Epithelial cell of proximal tubule (primary cell): ENCODE results near the gene GTF2A1L. TPM values are rescaled to one million over a fixed set of nuclear protein-coding genes. Genes with fewer than 3 reads are reported as not detected.

ENCODE experiments used
- DNase-seq: peaks from one replicate; pipeline ENCODE4 v3.0.0-alpha.2; 2011; ENCODE audit warnings: low read depth
- H3K4me3 ChIP-seq: 2 replicates; pipeline ENCODE4 v1.5.1; 2011; ENCODE audit warnings: low read depth, mild to moderate bottlenecking, low read length
- total RNA-seq: library from RNA; depleted of rRNA; stranded (reverse); fragments of >200 nt; gene quantifications from 2 replicates; pipeline ENCODE4 v1.2.3, GENCODE V29; 2015
- TF ChIP-seq, protein P1 (sequence below): conservative IDR thresholded peaks from 2 replicates; pipeline ENCODE4 v1.5.1; 2012; ENCODE audit warnings: low read depth, mild to moderate bottlenecking, low read length

GTF2A1L gene
- total RNA-seq, 1 donor from 2014 or later, result not detected

DNA sequence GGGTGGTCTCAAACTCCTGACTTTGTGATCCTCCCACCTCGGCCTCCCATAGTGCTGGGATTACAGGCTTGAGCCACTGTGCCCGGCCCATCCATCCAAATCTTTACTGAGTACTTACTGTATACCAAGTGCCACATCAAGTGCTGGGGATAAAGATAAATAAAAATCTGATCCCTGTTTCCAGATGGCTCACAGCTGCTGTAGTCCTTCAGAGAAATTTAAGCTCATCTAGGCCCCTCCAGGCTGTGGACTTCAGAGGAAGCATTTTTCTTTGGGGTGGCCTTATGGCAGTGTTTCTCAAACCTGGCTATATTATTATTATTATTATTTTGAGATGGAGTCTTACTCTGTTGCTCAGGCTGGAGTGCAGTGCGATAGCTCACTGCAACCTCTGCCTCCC is 33.7 kb upstream of the GTF2A1L start:
- H3K4me3 ChIP-seq, result no peak overlapping the region
- TF ChIP-seq, protein P1, sequence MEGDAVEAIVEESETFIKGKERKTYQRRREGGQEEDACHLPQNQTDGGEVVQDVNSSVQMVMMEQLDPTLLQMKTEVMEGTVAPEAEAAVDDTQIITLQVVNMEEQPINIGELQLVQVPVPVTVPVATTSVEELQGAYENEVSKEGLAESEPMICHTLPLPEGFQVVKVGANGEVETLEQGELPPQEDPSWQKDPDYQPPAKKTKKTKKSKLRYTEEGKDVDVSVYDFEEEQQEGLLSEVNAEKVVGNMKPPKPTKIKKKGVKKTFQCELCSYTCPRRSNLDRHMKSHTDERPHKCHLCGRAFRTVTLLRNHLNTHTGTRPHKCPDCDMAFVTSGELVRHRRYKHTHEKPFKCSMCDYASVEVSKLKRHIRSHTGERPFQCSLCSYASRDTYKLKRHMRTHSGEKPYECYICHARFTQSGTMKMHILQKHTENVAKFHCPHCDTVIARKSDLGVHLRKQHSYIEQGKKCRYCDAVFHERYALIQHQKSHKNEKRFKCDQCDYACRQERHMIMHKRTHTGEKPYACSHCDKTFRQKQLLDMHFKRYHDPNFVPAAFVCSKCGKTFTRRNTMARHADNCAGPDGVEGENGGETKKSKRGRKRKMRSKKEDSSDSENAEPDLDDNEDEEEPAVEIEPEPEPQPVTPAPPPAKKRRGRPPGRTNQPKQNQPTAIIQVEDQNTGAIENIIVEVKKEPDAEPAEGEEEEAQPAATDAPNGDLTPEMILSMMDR, result no peak
- no peak for DNase-seq

DNA sequence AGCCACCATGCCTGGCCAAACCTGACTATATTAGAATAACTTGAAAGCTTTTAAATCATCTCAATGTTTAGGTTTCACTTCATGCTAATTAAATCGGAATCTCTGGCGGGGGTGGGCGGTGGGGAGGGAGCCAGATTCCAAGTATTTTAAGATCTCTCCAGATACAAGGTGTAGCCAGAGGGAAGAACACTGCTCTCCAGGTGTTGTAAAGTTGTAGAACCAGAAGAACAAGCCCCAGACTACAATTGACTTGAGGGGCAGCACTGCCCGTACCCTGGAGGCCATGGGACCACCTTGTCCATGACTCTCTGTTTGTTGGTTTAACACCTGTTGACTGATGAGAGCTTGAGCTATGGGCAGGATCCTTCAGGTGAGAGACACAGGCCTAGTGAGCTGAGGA is 33.1 kb upstream of the GTF2A1L start:
- no peak for DNase-seq
- no peak overlapping the region for H3K4me3 ChIP-seq
- TF ChIP-seq, protein P1, result no peak

DNA sequence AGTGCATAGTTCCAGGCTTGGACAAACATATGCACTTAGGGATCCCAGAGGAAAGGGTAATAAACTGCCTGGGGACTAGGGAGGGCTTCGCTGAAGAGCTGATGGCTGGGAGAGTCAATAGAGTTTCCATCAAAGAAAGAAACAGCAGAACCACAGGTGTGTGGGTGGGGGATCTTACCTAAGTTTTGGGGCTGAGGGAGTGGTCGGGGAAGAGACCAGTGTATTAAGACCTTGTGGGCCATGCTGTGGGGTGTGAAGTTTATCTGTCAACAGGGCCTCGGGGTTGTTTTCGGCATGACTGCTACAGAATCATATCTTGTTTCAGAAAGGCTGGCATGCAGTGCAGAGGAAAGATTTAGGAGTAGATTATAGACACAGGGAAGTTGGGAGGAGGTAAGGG is 31.2 kb upstream of the GTF2A1L start:
- no peak for DNase-seq
- TF ChIP-seq, protein P1, result no peak
- no peak overlapping the region for H3K4me3 ChIP-seq

DNA sequence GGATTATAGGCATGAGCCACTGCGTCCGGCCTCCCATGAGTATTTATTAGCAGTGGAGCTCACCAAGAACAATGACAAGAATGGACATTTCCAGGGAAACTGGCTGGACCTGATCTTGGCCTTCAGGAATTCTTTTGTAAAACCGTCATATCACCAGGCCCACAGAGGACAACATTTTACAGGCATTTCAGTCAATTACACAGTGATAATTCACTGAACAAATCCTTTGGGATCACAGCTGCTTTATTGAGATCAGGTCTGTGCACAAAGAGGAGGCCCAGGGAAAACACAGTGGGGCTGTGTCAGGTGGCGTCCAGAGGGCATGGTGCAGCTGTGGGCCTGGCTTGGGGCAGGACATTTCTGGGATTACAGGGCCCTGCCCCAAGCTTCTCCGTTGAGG is 30.1 kb upstream of the GTF2A1L start:
- no peak overlapping the region for H3K4me3 ChIP-seq
- TF ChIP-seq, protein P1, result no peak
- no peak for DNase-seq

DNA sequence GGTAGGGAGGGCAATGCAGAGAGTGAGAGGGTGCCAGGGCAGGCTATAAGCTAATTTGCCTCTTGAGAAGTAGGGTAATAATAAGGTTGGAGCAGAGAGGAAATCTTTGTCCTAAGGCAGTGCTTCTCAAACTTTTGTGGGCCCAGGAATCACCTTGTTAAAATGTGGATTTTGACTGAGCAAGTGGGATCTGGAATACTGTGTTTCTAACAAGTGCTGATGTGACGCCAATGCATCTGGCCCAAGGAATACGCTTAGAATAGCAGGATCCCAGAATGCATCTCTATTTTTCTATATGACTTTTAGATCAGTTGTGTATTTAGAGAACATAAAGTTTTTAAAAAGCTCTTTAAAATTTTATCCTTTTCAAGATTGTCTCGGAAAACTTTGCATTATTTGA is 29.7 kb upstream of the GTF2A1L start:
- TF ChIP-seq, protein P1, result no peak
- H3K4me3 ChIP-seq, result no peak overlapping the region
- no peak for DNase-seq

DNA sequence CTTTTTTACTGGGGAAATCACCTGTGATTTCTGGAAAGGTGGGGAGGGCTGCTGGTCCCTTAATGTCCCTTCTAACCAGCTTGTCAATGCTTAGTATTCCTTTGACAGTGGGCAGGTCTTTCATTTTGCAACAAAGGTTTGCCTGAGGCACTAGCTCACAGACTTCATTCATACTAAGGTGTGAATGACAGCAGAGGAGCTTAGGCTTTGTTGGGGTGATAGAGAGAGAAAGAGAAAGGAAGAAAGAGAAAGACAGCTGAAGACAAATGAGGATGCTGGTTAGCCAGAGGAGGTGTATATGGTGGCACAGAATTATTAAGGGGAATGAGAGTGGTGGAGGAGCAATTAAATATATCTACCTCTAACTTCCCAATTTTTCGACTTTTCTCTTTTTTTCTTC is 28.9 kb upstream of the GTF2A1L start:
- no peak for DNase-seq
- H3K4me3 ChIP-seq, result no peak overlapping the region
- TF ChIP-seq, protein P1, result no peak

DNA sequence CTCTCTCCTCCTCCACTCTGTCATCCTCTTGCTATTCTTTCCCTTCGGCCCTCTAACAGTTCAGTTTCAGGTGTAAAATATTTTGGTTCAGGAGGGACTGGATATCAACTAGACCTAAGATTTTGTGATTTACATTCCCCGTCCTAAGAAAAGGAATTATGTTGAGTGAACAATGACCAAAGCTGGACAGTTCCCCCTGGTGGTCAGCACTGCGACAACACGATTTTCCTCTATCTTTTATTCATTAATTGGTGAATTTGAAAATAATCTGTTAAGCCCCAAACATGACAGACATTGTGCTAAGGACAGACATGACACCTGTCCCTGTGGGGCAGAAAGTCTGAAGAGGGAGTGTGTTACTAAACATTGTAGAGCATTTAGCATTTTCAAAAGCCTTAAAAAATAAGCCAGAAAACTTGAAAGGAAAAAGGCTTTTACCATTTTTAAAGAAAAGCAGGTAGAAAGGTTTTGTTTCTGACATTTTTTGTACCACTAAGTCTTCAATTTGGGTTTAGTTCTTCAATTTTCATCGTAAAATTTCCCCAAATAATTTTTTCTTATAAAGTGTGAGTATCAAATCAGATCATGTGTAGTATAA is 28.4 kb upstream of the GTF2A1L start:
- no peak for DNase-seq
- TF ChIP-seq, protein P1, result peak; percentile 85
- no peak overlapping the region for H3K4me3 ChIP-seq
